ENCODE measurements around the gene SOD2. TPM values are rescaled to one million over a fixed set of nuclear protein-coding genes. Genes with fewer than 3 reads are reported as not detected.

Gene SOD2
- total and polyA plus RNA-seq, 9 of the 15 experiments (the other 6 are each of a cell fraction or from before 2014, with no cell fraction given) = 39.8 to 140 (median 95.8) TPM

DNA sequence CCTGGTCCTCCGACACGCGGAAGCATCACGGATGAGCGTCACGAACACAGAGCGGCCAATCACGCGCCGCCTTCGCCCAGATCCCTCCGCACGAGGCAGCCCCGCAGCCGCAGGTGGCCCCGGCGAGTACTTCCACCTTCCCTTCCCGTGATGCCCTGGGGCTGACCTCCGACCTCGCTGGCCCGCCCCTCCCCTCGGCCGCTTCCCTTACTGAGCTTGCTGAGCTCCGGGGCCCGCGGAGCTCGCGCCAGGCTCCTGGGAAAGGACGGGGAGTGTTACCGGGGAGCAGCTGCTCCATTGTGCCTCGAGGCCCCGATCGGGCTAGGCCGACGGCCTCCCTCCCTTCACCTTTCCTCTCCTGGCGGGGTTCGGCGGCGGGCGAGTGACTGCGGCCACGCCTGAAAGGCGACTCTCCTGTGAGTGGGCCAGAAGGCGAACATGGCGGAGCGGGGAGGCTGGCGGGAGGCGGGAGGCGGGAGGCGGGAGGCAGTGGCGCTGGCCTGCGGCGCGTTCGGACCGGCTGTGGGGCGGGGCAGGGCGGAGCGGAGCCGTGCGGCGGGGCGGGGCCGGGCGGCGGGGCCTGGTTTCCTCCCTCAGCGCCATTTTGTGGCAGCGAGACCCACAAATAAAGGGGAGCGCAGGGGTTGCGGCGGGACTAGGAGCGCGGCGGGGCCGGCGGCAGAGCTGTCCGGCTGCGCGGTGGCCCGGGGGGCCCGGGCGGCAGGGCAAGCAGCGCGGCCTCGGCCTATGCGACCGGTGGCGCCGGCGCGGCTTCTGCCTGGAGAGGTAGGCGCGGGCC, 34.1 kb upstream of the SOD2 start, which contains the start of gene WTAP (continued):
- TF ChIP-seq, protein P1, sequence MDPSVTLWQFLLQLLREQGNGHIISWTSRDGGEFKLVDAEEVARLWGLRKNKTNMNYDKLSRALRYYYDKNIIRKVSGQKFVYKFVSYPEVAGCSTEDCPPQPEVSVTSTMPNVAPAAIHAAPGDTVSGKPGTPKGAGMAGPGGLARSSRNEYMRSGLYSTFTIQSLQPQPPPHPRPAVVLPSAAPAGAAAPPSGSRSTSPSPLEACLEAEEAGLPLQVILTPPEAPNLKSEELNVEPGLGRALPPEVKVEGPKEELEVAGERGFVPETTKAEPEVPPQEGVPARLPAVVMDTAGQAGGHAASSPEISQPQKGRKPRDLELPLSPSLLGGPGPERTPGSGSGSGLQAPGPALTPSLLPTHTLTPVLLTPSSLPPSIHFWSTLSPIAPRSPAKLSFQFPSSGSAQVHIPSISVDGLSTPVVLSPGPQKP (CRISPR knock-in tag; IDR thresholded peaks at IDR 0.05) = no peak
- TF ChIP-seq MAFG (tag; conservative IDR thresholded peaks at IDR 0.05) (no peak), SRF (CRISPR knock-in tag; IDR thresholded peaks at IDR 0.05) (peak in 1 of 2 experiments; percentile 46; a peak in 1 of 4 replicates), MTA3 (IDR thresholded peaks at IDR 0.05; ENCODE audit: borderline replicate concordance) (peak; percentile 96), SP1 (CRISPR knock-in tag; IDR thresholded peaks at IDR 0.05) (peak; percentile 99), MYNN (IDR thresholded peaks at IDR 0.05) (peak; percentile 83), MYNN (CRISPR knock-in tag; IDR thresholded peaks at IDR 0.05) (no peak), SRSF9 (IDR thresholded peaks at IDR 0.05; ENCODE audit: borderline replicate concordance, low read depth, low read length) (no peak), ZNF174 (CRISPR knock-in tag; IDR thresholded peaks at IDR 0.05) (no peak), E2F4 (CRISPR knock-in tag; IDR thresholded peaks at IDR 0.05; ENCODE audit: low read depth) (peak; percentile 84), FOXA1 (IDR thresholded peaks at IDR 0.05; ENCODE audit: borderline replicate concordance) (no peak), PRDM10 (IDR thresholded peaks at IDR 0.05; ENCODE audit: partially characterized antibody) (peak; percentile 74), MEF2D (tag; conservative IDR thresholded peaks at IDR 0.05; ENCODE audit: low read depth) (peak; percentile 68), SIN3B (IDR thresholded peaks at IDR 0.05; ENCODE audit: low read depth) (peak; percentile 54), SNRNP70 (optimal IDR thresholded peaks at IDR 0.05; ENCODE audit: low read depth, low read length) (no peak), MEF2A (IDR thresholded peaks at IDR 0.05; ENCODE audit: control insufficient read depth, low read depth, low read length) (no peak)
- TF ChIP-seq, protein P2, sequence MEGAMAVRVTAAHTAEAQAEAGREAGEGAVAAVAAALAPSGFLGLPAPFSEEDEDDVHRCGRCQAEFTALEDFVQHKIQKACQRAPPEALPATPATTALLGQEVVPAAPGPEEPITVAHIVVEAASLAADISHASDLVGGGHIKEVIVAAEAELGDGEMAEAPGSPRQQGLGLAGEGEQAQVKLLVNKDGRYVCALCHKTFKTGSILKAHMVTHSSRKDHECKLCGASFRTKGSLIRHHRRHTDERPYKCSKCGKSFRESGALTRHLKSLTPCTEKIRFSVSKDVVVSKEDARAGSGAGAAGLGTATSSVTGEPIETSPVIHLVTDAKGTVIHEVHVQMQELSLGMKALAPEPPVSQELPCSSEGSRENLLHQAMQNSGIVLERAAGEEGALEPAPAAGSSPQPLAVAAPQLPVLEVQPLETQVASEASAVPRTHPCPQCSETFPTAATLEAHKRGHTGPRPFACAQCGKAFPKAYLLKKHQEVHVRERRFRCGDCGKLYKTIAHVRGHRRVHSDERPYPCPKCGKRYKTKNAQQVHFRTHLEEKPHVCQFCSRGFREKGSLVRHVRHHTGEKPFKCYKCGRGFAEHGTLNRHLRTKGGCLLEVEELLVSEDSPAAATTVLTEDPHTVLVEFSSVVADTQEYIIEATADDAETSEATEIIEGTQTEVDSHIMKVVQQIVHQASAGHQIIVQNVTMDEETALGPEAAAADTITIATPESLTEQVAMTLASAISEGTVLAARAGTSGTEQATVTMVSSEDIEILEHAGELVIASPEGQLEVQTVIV (CRISPR knock-in tag; IDR thresholded peaks at IDR 0.05; ENCODE audit: borderline replicate concordance) = peak; percentile 51; the same call in 1 of the 2 replicates
- TF ChIP-seq, protein P3, sequence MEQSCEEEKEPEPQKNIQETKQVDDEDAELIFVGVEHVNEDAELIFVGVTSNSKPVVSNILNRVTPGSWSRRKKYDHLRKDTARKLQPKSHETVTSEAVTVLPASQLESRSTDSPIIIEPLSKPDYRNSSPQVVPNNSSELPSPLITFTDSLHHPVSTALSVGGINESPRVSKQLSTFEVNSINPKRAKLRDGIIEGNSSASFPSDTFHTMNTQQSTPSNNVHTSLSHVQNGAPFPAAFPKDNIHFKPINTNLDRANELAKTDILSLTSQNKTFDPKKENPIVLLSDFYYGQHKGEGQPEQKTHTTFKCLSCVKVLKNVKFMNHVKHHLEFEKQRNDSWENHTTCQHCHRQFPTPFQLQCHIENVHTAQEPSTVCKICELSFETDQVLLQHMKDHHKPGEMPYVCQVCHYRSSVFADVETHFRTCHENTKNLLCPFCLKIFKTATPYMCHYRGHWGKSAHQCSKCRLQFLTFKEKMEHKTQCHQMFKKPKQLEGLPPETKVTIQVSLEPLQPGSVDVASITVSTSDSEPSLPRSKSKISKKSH (CRISPR knock-in tag; IDR thresholded peaks at IDR 0.05) = no peak
